Stimulated activated CD4-positive, alpha-beta T cell treated with anti-CD3 and anti-CD28 coated beads, TNF-alpha, amount 100 ng/mL, for 24 hours (primary cell): ENCODE data around the gene HMGB1.
A peak's percentile ranks its signal among the peaks of the same experiment; 100 is the strongest.

ENCODE experiments used
- DNase-seq, 3 experiments: peaks; one replicate each; pipeline ENCODE4 v3.0.0-alpha.2; 2020; ENCODE audit warnings: low read depth in 3 of 3

Gene HMGB1

GRCh38 chr13:30465593-30466357, at the start of gene HMGB1:
HMGB1 (minus strand) TSS chr13:30465936; CDS start chr13:30463680, 2,256 bp downstream.
- peak; percentile 91 to 95 (median 95) for DNase-seq

DNA sequence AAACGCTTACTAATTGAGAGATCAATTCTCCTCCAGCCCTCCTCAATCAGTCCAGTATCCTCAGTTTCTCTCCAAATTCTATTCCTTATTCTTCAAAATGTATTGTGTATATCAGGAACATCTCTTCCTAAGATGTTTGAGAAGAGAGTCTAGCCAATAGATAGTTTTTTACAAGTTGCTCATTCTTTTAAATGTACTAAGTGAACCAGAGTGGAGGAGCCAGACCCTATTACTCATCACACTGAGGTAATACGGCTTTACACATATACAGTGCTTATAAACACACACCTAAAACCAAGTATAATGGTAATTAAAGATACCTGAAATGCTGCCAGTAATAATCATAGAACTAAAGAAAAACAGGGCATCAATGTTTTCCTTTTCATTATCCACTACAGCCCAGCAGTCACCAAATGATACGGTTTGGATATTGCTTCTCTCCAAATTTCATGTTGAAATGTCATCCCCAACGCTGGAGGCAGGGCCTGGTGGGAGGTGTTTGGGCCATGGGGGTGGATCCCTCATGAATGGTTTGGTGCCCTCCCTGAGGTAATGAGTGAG, 45.2 kb upstream of the HMGB1 start:
- DNase-seq: no peak

DNA sequence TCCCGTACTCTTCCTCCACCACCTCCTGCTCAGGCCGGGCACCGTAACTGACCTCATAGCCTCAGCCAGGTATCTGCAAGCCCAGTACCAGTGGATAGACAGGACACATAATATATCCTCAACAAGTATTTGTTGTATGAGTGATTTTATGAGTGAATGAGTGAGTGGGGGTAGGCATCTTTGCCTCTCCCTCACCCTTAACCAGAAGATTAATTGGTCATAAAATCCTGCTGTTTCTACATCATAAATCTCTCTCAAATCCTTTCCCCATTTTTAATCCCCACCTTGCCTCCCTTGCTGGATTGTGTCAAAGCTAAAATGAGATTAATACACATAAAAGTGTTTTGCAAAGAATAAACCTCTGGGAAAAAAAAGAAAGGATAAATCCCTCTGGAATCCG, 44.4 kb upstream of the HMGB1 start:
- DNase-seq: no peak

- DNase-seq: no peak
Observed at GRCh38 chr13:30509254-30510050, 43.7 kb upstream of the HMGB1 start.

DNA sequence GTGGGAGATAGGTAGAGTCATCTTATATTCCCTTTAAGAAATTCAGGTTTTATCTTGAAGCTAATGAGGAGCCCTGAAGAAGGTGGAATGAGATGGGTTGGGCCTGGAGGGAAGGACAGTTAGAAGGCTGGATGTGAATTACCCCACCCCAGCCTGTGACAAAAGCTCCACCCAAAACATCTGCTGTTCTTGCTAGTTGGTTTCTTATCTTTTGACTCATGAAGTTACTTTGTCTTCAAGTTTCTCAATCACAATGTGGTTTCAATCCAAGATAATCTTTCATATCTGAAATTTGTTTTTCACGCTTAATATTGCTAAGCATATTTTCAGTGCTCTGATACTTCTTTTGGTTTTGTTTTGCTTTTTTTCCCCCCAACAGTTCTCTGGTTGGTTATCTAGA, 38.3 kb upstream of the HMGB1 start:
- DNase-seq: no peak

GRCh38 chr13:30502237-30502636, 36.5 kb upstream of the HMGB1 start:
- DNase-seq: no peak

DNA sequence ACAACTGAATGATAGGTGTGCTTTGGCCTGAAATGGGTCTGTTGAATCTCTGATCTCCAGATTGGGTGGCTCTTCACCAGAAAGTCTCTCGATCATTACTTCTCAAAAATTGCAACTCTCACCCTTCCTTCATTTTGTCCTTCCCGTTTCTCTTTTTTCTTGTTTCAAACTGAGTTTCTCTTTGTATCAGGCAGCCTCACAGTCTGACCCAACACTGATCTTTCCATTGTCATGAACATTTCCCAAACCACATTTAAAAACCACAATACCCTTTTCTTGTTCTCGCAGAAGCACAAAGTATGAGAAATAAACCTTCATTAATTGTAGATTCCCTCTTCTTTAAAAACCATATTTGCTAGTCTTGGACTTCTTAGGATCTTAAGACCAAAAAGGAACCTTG, 33.6 kb upstream of the HMGB1 start:
- no peak for DNase-seq

DNA sequence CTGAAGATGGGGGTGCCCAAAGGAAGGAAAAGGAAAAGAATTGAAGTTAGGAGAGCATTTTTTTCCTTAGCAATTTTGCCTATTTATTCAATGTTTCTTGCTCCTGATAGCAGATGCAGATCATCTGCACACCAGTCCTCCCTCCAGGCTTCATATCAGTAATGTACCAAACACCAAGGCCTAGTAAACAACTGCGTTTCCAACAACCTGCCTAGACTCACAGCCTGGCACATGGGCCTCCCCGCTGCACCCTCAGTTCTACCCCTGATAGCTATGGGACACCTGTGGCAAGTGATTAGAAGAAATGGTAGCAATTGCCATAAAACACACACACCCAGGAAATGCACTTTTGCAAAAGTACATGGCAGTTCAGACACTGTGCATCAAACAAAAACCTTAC, 30.4 kb upstream of the HMGB1 start:
- DNase-seq: no peak

DNA sequence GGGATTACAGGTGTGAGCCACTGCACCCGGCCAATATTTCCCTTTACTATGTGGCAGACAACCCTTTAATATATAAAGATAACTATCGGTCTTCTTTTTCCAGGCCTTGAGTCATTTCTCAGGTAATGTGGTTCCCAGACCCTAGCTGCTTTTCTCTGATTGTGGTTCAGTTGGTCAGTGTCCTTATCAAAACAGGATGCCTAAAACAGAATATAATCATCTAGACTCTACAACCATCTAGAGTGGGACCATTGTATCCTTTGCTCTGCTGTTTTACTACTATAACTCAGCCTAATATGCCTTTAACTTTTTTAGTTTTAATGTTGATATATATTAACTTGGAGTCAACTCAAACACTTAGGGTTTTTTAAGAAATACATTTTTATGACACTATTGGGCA, 30.0 kb upstream of the HMGB1 start:
- no peak for DNase-seq

DNA sequence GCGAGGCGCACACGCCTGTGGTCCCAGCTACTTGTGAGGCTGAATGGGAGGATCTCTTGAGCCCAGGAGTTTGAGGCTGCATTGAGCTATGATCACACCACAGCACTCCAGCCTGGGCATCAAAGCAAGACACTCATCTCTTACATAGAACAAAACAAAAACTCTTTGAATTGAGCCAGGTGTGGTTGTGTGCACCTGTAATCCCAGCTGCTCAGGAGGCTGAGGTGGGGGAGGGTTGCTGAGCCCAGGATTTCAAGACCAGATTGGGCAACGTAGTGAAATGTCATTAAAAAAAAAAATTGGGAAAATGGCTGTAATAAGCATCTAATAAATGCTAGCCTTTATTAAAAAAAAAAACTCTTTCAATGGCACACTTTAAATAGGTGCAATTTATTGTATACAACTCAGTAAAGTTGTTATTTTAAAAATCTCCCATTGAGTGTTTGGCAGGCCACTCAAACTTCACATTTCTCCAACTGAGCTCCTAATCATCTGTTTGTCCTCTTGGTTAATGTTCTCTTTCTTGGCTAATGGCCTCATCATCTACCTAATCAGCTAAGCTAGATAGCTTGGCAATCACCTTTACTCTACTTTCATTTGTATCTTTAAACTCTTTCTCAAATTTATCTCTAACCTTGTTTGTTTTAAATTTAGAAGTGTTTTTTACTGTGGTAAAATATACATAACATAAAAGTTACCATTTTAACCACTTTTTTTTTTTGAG, 28.1 kb upstream of the HMGB1 start:
- DNase-seq: no peak

GRCh38 chr13:30487075-30487470, 21.3 kb upstream of the HMGB1 start:
- no peak for DNase-seq

DNA sequence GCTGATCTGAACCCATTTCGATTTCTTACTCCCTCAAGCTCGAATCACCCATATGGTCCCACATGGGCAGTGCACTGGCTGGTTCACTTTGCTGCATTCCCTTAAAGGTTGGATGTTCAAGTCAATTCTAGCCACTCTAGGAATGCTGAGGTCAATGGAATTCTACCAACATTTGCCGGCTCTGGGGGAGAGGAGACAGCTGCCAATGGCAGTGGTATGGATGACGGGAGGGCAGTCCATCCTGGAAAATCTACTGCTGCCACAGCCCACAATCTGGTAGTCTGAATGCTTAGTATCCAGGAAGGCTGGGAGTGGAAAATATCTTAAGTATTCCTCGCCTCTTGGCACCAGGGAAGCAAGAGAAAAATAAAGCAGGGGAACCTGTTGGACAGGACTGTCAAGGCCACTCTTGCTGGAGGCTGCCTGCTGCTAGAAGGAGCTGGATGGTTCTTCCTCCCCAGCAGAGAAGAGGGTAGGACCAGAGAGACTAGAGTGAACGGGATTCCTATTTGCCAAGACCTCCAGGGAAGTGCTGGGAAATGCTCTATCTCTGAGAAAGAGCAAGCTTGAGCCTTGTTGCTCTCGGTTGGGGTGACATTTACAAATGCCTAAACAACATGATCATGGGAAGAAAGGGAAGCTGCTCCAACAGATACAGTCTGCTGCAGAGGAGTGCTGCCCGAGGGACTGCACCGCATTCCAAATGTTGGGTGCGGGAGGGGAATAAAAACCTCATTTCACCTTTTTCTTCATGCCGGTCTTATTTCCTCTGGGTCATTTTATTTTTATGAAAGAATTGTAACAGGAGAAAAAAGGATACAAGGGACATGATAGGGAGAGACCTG, 20.7 kb upstream of the HMGB1 start:
- no peak for DNase-seq

GRCh38 chr13:30481241-30481760, 15.6 kb upstream of the HMGB1 start:
- DNase-seq: no peak

- DNase-seq: no peak
Observed at GRCh38 chr13:30480292-30480950, 14.7 kb upstream of the HMGB1 start.

GRCh38 chr13:30479883-30480219, 14.1 kb upstream of the HMGB1 start:
- DNase-seq: no peak

- no peak for DNase-seq
Observed at GRCh38 chr13:30479154-30479882, 13.6 kb upstream of the HMGB1 start.

DNA sequence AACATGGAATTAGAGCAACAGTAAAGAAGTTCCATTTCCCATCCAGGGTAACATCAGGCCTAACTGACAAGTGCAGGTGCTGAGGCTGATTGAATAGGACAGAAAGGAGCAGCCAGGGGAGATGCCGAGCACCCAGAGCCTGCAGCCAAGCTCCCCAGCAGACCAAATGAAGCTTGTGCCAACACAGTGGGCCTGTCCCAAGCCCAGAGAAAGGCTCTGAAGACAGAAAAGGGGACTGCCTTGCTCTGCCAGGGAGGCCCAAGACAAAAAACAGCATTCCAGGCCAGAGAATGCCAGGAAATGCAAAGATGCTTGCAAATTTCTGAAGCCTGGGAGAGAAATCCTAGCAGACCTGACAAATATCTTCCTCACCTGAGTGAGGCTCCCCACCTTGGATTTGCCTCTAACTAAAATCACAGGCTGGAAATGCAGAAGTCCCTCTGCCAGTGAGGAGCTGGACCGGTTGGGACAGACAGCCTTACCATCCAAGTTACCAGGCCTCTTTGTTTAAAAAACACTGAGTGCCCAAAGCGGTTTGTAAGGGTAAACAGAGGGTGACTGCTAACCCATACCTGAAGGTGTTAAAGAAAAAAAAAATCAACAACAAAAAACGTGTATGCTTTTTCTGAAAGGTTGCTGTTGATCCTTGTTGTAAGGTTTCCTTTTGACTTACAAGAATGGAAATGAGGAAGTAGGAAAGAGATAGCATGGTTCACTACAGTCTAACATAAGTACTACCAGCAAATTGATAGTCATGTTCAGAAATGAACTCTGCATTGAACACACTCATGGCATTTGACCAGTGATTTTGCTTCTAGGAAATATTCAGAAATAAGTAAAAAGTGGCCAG, 11.8 kb upstream of the HMGB1 start:
- no peak for DNase-seq

- no peak for DNase-seq
Observed at GRCh38 chr13:30473675-30474074, 7.9 kb upstream of the HMGB1 start.

GRCh38 chr13:30466841-30467252, 1.1 kb upstream of the HMGB1 start:
- DNase-seq: no peak
